Epithelial cell of esophagus (primary cell): ENCODE measurements around the gene CAMSAP1.

ENCODE experiments used
- DNase-seq: peaks from one replicate; pipeline ENCODE4 v3.0.0; 2010; ENCODE audit warnings: low read depth
- H3K4me3 ChIP-seq: 2 replicates; pipeline ENCODE4 v1.5.1; 2011; ENCODE audit warnings: mild to moderate bottlenecking, low read length, control low read depth
- TF ChIP-seq, protein P1 (sequence below): IDR thresholded peaks from 2 replicates; pipeline ENCODE4 v1.5.1; 2011; ENCODE audit warnings: low read depth, mild to moderate bottlenecking, low read length, control low read depth, inconsistent platforms; ENCODE audit not compliant: insufficient read depth; ENCODE audit errors: missing control alignments

CAMSAP1 gene

DNA sequence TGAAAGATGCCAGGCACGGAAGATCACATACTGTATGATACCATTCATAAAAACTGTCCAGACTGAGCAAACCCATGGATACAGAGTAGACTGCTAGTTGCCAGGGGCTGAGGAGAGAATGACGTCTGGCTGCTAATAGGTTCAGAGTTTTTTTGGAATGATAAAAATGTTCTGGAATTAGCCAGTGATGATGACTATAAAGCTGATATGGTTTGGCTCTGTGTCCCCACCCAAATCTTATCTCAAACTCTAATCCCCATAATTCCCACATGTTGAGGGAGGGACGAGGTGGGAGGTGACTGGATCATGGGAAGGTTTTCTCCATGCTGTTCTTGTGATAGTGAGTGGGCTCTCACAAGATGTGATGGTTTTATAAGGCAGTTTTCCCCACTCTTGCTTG, 37.4 kb downstream of the CAMSAP1 start:
- DNase-seq = no peak
- TF ChIP-seq, protein P1, sequence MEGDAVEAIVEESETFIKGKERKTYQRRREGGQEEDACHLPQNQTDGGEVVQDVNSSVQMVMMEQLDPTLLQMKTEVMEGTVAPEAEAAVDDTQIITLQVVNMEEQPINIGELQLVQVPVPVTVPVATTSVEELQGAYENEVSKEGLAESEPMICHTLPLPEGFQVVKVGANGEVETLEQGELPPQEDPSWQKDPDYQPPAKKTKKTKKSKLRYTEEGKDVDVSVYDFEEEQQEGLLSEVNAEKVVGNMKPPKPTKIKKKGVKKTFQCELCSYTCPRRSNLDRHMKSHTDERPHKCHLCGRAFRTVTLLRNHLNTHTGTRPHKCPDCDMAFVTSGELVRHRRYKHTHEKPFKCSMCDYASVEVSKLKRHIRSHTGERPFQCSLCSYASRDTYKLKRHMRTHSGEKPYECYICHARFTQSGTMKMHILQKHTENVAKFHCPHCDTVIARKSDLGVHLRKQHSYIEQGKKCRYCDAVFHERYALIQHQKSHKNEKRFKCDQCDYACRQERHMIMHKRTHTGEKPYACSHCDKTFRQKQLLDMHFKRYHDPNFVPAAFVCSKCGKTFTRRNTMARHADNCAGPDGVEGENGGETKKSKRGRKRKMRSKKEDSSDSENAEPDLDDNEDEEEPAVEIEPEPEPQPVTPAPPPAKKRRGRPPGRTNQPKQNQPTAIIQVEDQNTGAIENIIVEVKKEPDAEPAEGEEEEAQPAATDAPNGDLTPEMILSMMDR = no peak
- no peak overlapping the region for H3K4me3 ChIP-seq

DNA sequence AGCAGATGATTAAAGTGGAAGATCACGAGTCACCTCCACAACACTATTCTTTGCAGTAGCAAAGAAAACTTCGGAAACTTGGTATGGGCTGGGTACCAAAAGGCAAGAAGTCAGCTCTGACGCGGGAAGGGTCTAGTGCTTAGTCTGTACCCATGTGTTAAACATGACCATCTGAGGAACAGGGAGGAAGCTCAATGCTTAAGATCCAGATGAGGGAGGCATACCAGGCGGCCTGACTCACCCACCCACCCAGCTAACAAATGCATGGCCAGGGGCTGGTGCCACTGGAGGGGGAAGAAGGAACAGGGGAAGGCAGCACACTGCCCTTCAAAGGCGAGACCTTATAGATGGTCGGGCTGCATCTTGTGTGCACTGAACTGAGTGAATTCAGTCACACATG, 41.8 kb downstream of the CAMSAP1 start:
- no peak overlapping the region for H3K4me3 ChIP-seq
- TF ChIP-seq, protein P1 = no peak
- DNase-seq = no peak

- TF ChIP-seq, protein P1 = peak; percentile 94
- DNase-seq = peak; percentile 59
- H3K4me3 ChIP-seq = no peak overlapping the region
These were observed 42.8 kb downstream of the CAMSAP1 start for GRCh38 chr9:135864447-135865049.

DNA sequence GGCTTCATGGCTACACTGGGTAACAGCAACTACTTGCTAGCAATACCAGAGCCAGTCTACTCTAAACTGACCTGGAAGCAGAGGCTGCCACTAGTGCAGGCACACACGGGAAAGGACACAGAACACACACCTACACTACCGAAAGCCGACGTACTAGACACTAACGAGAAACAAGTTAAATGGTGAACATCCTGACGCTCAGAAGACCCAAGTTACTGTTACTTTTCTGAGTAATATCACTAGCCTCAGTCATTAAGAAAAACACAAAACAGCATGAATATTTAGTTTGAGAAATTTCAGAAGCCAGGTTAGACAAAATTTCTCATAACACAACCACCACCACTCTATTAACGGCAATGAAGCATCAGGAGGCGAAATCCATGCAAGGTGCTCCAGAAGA, 44.5 kb downstream of the CAMSAP1 start:
- TF ChIP-seq, protein P1 = no peak
- no peak overlapping the region for H3K4me3 ChIP-seq
- DNase-seq = no peak

DNA sequence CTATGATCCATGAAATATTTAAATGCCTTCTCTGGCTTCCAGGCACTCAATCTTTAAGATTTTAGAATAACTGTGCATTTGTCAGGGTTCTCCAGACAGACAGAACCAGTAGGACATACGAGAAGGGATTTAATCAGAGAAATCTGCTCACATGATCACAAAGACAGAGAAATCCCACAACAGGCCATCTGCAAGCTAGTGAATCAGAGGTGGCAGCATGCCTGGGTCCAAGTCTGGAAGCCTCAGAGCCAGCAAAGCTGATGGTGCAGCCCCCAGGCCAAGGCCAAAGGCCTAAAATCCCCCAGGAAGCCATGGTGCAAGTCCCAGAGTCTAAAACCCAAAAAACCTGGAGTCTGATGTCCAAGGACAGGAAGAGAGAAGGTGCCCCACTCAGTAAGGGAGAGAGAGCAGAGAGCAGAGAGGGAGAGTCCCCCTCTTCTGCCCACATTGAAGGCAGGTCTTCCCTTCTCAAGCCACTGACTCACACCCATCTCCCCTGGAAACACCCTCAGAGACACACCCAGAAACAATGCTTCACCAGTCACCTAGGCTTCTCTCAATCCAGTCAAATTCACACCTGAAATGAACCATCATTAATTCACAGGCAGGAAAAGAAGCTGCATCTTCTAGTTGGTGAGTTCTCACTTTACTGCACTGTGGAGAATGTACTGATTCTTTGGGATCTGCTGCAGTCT, 48.7 kb downstream of the CAMSAP1 start:
- TF ChIP-seq, protein P1 = no peak
- no peak overlapping the region for H3K4me3 ChIP-seq
- DNase-seq = peak; percentile 64

DNA sequence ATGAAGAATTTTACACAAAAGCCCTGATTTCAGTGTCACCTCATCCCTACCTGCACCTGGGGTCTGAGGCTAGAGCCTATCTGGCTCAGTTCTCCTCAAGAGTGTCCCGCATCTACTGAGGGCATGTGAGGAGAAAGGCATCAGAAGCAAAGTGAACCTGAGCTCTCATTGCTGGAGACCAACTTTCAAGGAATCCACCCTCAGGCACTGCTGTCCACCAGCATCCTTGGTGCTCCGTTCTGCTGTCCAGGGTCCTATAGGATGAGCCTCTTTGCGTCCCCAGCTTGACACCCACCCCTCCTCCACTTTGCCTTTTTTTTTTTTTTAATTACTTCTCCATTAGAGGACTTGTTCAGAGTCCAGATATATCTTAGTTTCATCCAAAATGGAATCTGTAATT, 49.5 kb downstream of the CAMSAP1 start:
- DNase-seq = no peak
- TF ChIP-seq, protein P1 = no peak
- no peak overlapping the region for H3K4me3 ChIP-seq

DNA sequence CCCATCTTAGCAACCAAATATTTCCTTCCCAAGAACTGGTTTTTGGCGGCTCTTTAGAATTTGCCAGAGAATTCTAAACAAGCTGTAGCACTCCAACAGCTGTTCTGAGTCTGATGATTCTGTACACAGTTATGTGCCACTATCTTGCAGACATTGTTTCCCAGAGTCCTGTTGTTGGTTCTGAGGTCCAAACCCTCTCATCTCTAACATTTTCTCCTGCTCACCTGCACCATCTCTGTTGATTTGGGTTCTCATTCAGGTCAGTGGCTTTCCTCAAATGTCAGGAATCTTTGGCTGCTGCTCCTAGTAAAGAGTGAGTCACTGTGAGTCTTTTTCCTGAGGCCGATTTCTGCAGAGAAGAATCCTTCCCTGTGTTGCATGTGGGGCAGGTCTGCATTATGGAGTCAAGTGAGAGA, 50.0 kb downstream of the CAMSAP1 start:
- TF ChIP-seq, protein P1 = no peak
- H3K4me3 ChIP-seq = no peak overlapping the region
- DNase-seq = peak; percentile 74
